ENCODE measurements around the gene PLCH1.

GRCh38 chr3:155441506-155441905 is 303.4 kb downstream of the PLCH1 start:
- TF ChIP-seq CTCF (IDR thresholded peaks at IDR 0.05) (no peak), POLR2A (IDR thresholded peaks at IDR 0.05) (no peak)

Data from ovary (tissue), 3 donors.